ENCODE results near the gene METTL2B.
A peak's percentile ranks its signal among the peaks of the same experiment; 100 is the strongest.
"Not testable (repeated sequence)": the region's sequence is repeated elsewhere in the genome, so short reads cannot be mapped to it uniquely, and the experiment has no call there.

The METTL2B gene

GRCh38 chr7:128523226-128523931 lies 46.8 kb downstream of the METTL2B start:
- Mint-ChIP-seq H3K27ac (peak overlapping the region; percentile 84 to 91), H3K4me3 (peak overlapping the region; percentile 36 to 60), H3K4me1 (ENCODE audit: low read depth in 2 of 2) (peaks cover 8 to 13% of the 10 kb centered on the region in 2 donors)
- DNase-seq (peak; percentile 78 to 83 (median 81)), ATAC-seq (replicated peaks) (peak; percentile 98)
- not testable (repeated sequence) for H3K9me3 Mint-ChIP-seq; H3K36me3 Mint-ChIP-seq (ENCODE audit: insufficient read depth); H3K27me3 Mint-ChIP-seq

GRCh38 chr7:128523932-128524524 lies 47.5 kb downstream of the METTL2B start:
- H3K27me3 Mint-ChIP-seq, H3K27ac Mint-ChIP-seq: not testable (repeated sequence)

GRCh38 chr7:128525584-128525983 lies 49.0 kb downstream of the METTL2B start:
- H3K4me3 Mint-ChIP-seq; H3K36me3 Mint-ChIP-seq (ENCODE audit: insufficient read depth); DNase-seq; H3K27me3 Mint-ChIP-seq; ATAC-seq (replicated peaks); H3K9me3 Mint-ChIP-seq: not testable (repeated sequence)
- peak overlapping the region in 1 of 2 donors; percentile 44 for H3K27ac Mint-ChIP-seq
- H3K4me1 Mint-ChIP-seq (ENCODE audit: low read depth in 2 of 2) = peaks cover 15 to 16% of the 10 kb centered on the region in 2 donors

More at GRCh38 chr7:128523932-128524524, 47.5 kb downstream of the METTL2B start:
- not testable (repeated sequence) for H3K9me3 Mint-ChIP-seq; H3K4me3 Mint-ChIP-seq; ATAC-seq (replicated peaks); H3K36me3 Mint-ChIP-seq (ENCODE audit: insufficient read depth); DNase-seq
- H3K4me1 Mint-ChIP-seq (ENCODE audit: low read depth in 2 of 2) = peaks cover 8 to 13% of the 10 kb centered on the region in 2 donors

GRCh38 chr7:128526062-128526466 lies 49.5 kb downstream of the METTL2B start:
- H3K27ac Mint-ChIP-seq; H3K36me3 Mint-ChIP-seq (ENCODE audit: insufficient read depth); ATAC-seq (replicated peaks); H3K9me3 Mint-ChIP-seq; H3K27me3 Mint-ChIP-seq; H3K4me3 Mint-ChIP-seq; DNase-seq: not testable (repeated sequence)
- peaks cover 15 to 16% of the 10 kb centered on the region in 2 donors for H3K4me1 Mint-ChIP-seq (ENCODE audit: low read depth in 2 of 2)

- H3K9me3 Mint-ChIP-seq = not testable (repeated sequence)
These were observed 52.6 kb downstream of the METTL2B start for GRCh38 chr7:128529191-128529590.

GRCh38 chr7:128530121-128530854 lies 53.7 kb downstream of the METTL2B start:
- peak; percentile 28 to 40 (median 37) for DNase-seq
- Mint-ChIP-seq H3K4me1 (ENCODE audit: low read depth in 2 of 2) (peaks cover 15 to 27% of the 10 kb centered on the region in 2 donors), H3K27ac (peak overlapping the region; percentile 84 to 91), H3K36me3 (ENCODE audit: insufficient read depth) (peaks cover 20% of the 10 kb centered on the region), H3K4me3 (peak overlapping the region; percentile 79 to 81)
- H3K9me3 Mint-ChIP-seq, H3K27me3 Mint-ChIP-seq: not testable (repeated sequence)
- peak; percentile 50 for ATAC-seq (replicated peaks)

More at GRCh38 chr7:128529191-128529590, 52.6 kb downstream of the METTL2B start:
- not testable (repeated sequence) for DNase-seq; ATAC-seq (replicated peaks); H3K27me3 Mint-ChIP-seq
- H3K27ac Mint-ChIP-seq = peak overlapping the region in 1 of 2 donors; percentile 84
- H3K4me1 Mint-ChIP-seq (ENCODE audit: low read depth in 2 of 2) = peaks cover 11 to 19% of the 10 kb centered on the region in 2 donors
- H3K36me3 Mint-ChIP-seq (ENCODE audit: insufficient read depth) = peaks cover 12% of the 10 kb centered on the region
- peak overlapping the region in 1 of 2 donors; percentile 25 for H3K4me3 Mint-ChIP-seq

GRCh38 chr7:128530855-128531104 lies 54.2 kb downstream of the METTL2B start:
- H3K4me1 Mint-ChIP-seq (ENCODE audit: low read depth in 2 of 2) = peaks cover 15 to 27% of the 10 kb centered on the region in 2 donors
- peak; percentile 25 for ATAC-seq (replicated peaks)
- peaks cover 22% of the 10 kb centered on the region for H3K36me3 Mint-ChIP-seq (ENCODE audit: insufficient read depth)
- no peaks in the 10 kb centered on the region for H3K9me3 Mint-ChIP-seq
- H3K27me3 Mint-ChIP-seq = no peaks in the 10 kb centered on the region
- no peak overlapping the region for H3K27ac Mint-ChIP-seq
- peak overlapping the region in 1 of 2 donors; percentile 79 for H3K4me3 Mint-ChIP-seq
- no peak for DNase-seq

GRCh38 chr7:128531105-128531954 lies 54.8 kb downstream of the METTL2B start:
- peak; percentile 71 for ATAC-seq (replicated peaks)
- Mint-ChIP-seq H3K4me1 (ENCODE audit: low read depth in 2 of 2) (peaks cover 15 to 27% of the 10 kb centered on the region in 2 donors), H3K27ac (peak overlapping the region; percentile 90 to 91), H3K4me3 (peak overlapping the region; percentile 77 to 79), H3K36me3 (ENCODE audit: insufficient read depth) (peaks cover 28% of the 10 kb centered on the region)
- DNase-seq = peak; percentile 67 to 78 (median 69)
- H3K27me3 Mint-ChIP-seq, H3K9me3 Mint-ChIP-seq: not testable (repeated sequence)

GRCh38 chr7:128531955-128532478 lies 55.5 kb downstream of the METTL2B start:
- Mint-ChIP-seq H3K36me3 (ENCODE audit: insufficient read depth) (peaks cover 32% of the 10 kb centered on the region), H3K27ac (peak overlapping the region; percentile 90 to 91), H3K4me1 (ENCODE audit: low read depth in 2 of 2) (peaks cover 15 to 27% of the 10 kb centered on the region in 2 donors), H3K4me3 (peak overlapping the region; percentile 77 to 79)
- not testable (repeated sequence) for H3K27me3 Mint-ChIP-seq; H3K9me3 Mint-ChIP-seq; ATAC-seq (replicated peaks)
- DNase-seq = peak; percentile 2 to 29 (median 12)

GRCh38 chr7:128532956-128533355 lies 56.4 kb downstream of the METTL2B start:
- peaks cover 39% of the 10 kb centered on the region for H3K36me3 Mint-ChIP-seq (ENCODE audit: insufficient read depth)
- DNase-seq = not testable (repeated sequence)

GRCh38 chr7:128537410-128537809 lies 60.9 kb downstream of the METTL2B start:
- not testable (repeated sequence) for H3K27me3 Mint-ChIP-seq, H3K9me3 Mint-ChIP-seq, H3K4me3 Mint-ChIP-seq
- Mint-ChIP-seq H3K4me1 (ENCODE audit: low read depth in 2 of 2) (peaks cover 15 to 29% of the 10 kb centered on the region in 2 donors), H3K27ac (peak overlapping the region in 1 of 2 donors; percentile 71), H3K36me3 (ENCODE audit: insufficient read depth) (peaks cover 72% of the 10 kb centered on the region)
- ATAC-seq (replicated peaks) (peak; percentile 96), DNase-seq (peak in 1 of 3 experiments; percentile 20)

More at GRCh38 chr7:128532956-128533355, 56.4 kb downstream of the METTL2B start:
- H3K27ac Mint-ChIP-seq = peak overlapping the region; percentile 90 to 91
- H3K4me1 Mint-ChIP-seq (ENCODE audit: low read depth in 2 of 2) = peaks cover 15 to 27% of the 10 kb centered on the region in 2 donors
- peak overlapping the region; percentile 77 to 79 for H3K4me3 Mint-ChIP-seq
- ATAC-seq (replicated peaks); H3K9me3 Mint-ChIP-seq; H3K27me3 Mint-ChIP-seq: not testable (repeated sequence)

GRCh38 chr7:128542530-128542929 lies 66.0 kb downstream of the METTL2B start:
- not testable (repeated sequence) for H3K9me3 Mint-ChIP-seq; H3K4me3 Mint-ChIP-seq; ATAC-seq (replicated peaks); DNase-seq; H3K27me3 Mint-ChIP-seq
- peak overlapping the region; percentile 15 to 87 for H3K27ac Mint-ChIP-seq
- peaks cover 5 to 11% of the 10 kb centered on the region in 2 donors for H3K4me1 Mint-ChIP-seq (ENCODE audit: low read depth in 2 of 2)
- H3K36me3 Mint-ChIP-seq (ENCODE audit: insufficient read depth) = peaks cover 81% of the 10 kb centered on the region

Data from effector memory CD8-positive, alpha-beta T cell (primary cell).